ENCODE measurements around the gene ZNF827. TPM values are rescaled to one million over a fixed set of nuclear protein-coding genes. Genes with fewer than 3 reads are reported as not detected.
A peak's percentile ranks its signal among the peaks of the same experiment; 100 is the strongest.

The ZNF827 gene
- total and polyA plus RNA-seq, 8 donors, result 3.8 to 13.8 (median 5.1) TPM

- no peak for FAIRE-seq
- DNase-seq, result no peak
- 77 to 90% methylated on average over 4 of the region's 4 CpGs for WGBS, 2 donors
- Histone ChIP-seq H3K27me3 (peaks cover 0 to 3% (median 0%) of the 10 kb centered on the region in 4 donors), H3K9me3 (no peaks in the 10 kb centered on the region), H3K36me3 (no peaks in the 10 kb centered on the region), H3K4me3 (no peak overlapping the region), H3K4me1 (no peaks in the 10 kb centered on the region), H3K27ac (no peak overlapping the region)
- TF ChIP-seq CTCF (IDR thresholded peaks at IDR 0.05), result no peak
- ATAC-seq, result no peak
- intact Hi-C loops (cut with DNase I), result no loop called here
These were observed 38.1 kb upstream of the ZNF827 start for GRCh38 chr4:145976680-145977079.

GRCh38 chr4:145960012-145960411, 21.4 kb upstream of the ZNF827 start:
- intact Hi-C loops (cut with DNase I), result no loop called here
- WGBS, 2 donors, result 59 to 79% methylated on average over 2 of the region's 2 CpGs
- no peak for DNase-seq
- TF ChIP-seq CTCF (IDR thresholded peaks at IDR 0.05), result no peak
- Histone ChIP-seq H3K36me3 (no peaks in the 10 kb centered on the region), H3K27me3 (no peaks in the 10 kb centered on the region), H3K27ac (no peak overlapping the region), H3K4me1 (no peaks in the 10 kb centered on the region), H3K4me3 (no peak overlapping the region), H3K9me3 (no peaks in the 10 kb centered on the region)
- no peak for ATAC-seq
- FAIRE-seq, result no peak

GRCh38 chr4:145957302-145957701, 18.7 kb upstream of the ZNF827 start:
- H3K9me3 ChIP-seq, result no peaks in the 10 kb centered on the region
- no peak for TF ChIP-seq CTCF (IDR thresholded peaks at IDR 0.05)
- H3K27ac ChIP-seq, result no peak overlapping the region
- 79 to 81% methylated on average over 1 of the region's 1 CpG for WGBS, 2 donors
- intact Hi-C loops (cut with DNase I), result no loop called here
- ATAC-seq (no peak), DNase-seq (no peak), FAIRE-seq (no peak)
- H3K27me3 ChIP-seq, result no peaks in the 10 kb centered on the region
- no peaks in the 10 kb centered on the region for H3K36me3 ChIP-seq
- no peaks in the 10 kb centered on the region for H3K4me1 ChIP-seq
- no peak overlapping the region for H3K4me3 ChIP-seq

GRCh38 chr4:145956288-145956890, 17.8 kb upstream of the ZNF827 start:
- WGBS, 2 donors, result 22 to 36% methylated on average over 3 of the region's 3 CpGs
- Histone ChIP-seq H3K4me1 (no peaks in the 10 kb centered on the region), H3K27ac (no peak overlapping the region), H3K9me3 (no peaks in the 10 kb centered on the region), H3K36me3 (no peaks in the 10 kb centered on the region), H3K4me3 (no peak overlapping the region), H3K27me3 (no peaks in the 10 kb centered on the region)
- intact Hi-C loops (cut with DNase I), result no loop called here
- no peak for FAIRE-seq
- peak in 2 of 6 donors; percentile 12 to 34 for DNase-seq
- peak; percentile 56 to 80 (median 76) for ATAC-seq
- TF ChIP-seq CTCF (IDR thresholded peaks at IDR 0.05), result peak; percentile 40 to 67 (median 64)

- Histone ChIP-seq H3K9me3 (no peaks in the 10 kb centered on the region), H3K4me3 (no peak overlapping the region), H3K4me1 (no peaks in the 10 kb centered on the region), H3K27ac (no peak overlapping the region), H3K36me3 (no peaks in the 10 kb centered on the region), H3K27me3 (no peaks in the 10 kb centered on the region)
- ATAC-seq, result peak; percentile 29 to 83 (median 78)
- no peak for TF ChIP-seq CTCF (IDR thresholded peaks at IDR 0.05)
- DNase-seq, result peak in 2 of 6 donors; percentile 25 to 58
- no peak for FAIRE-seq
- WGBS, 2 donors, result 56 to 58% methylated on average over 7 of the region's 7 CpGs
- intact Hi-C loops (cut with DNase I), result no loop called here
These were observed 16.3 kb upstream of the ZNF827 start for GRCh38 chr4:145954924-145955339.
